Hepatocyte (in vitro differentiated cells): ENCODE results near the gene ZBED3.

Source experiments
- EZH2 ChIP-seq: fragments of 200-600 bp; sonication (generic); IDR thresholded peaks from 2 replicates; pipeline ENCODE4 v1.6.1; 2016; ENCODE audit warnings: antibody characterized with exemption, mild to moderate bottlenecking, borderline replicate concordance
- TF ChIP-seq, protein P1 (sequence below): fragments of 200-600 bp; sonication (generic); IDR thresholded peaks from 2 replicates; pipeline ENCODE4 v1.5.1; 2016; ENCODE audit warnings: antibody characterized with exemption, mild to moderate bottlenecking; ENCODE audit not compliant: poor library complexity

DNA sequence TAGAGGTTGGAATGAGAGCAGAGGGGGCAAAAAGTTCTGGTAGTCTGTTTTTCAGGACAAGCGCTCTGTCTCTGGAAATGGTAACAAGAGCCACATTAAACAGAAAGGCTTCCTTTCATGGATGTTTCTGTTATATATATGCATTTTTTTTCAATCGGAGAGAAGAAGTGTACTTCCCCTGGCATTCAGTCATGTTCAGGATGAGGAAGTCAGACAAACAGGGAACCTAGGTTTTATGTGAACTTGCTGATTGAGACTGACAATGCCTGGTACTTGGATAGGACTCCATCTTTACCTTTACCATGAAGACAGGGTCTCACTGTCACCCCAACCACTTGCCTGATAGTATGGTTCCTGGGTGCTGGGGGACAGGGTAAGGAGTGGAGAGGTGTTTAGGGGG, 30.1 kb upstream of the ZBED3 start:
- no peak for TF ChIP-seq EZH2
- TF ChIP-seq, protein P1, sequence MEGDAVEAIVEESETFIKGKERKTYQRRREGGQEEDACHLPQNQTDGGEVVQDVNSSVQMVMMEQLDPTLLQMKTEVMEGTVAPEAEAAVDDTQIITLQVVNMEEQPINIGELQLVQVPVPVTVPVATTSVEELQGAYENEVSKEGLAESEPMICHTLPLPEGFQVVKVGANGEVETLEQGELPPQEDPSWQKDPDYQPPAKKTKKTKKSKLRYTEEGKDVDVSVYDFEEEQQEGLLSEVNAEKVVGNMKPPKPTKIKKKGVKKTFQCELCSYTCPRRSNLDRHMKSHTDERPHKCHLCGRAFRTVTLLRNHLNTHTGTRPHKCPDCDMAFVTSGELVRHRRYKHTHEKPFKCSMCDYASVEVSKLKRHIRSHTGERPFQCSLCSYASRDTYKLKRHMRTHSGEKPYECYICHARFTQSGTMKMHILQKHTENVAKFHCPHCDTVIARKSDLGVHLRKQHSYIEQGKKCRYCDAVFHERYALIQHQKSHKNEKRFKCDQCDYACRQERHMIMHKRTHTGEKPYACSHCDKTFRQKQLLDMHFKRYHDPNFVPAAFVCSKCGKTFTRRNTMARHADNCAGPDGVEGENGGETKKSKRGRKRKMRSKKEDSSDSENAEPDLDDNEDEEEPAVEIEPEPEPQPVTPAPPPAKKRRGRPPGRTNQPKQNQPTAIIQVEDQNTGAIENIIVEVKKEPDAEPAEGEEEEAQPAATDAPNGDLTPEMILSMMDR: no peak
